ENCODE measurements around the gene ADGRG1. TPM values are rescaled to one million over a fixed set of nuclear protein-coding genes. Genes with fewer than 3 reads are reported as not detected.

ADGRG1 gene
- total RNA-seq, 4 donors from 2014 or later = 40.0 to 55.3 (median 45.7) TPM

DNA sequence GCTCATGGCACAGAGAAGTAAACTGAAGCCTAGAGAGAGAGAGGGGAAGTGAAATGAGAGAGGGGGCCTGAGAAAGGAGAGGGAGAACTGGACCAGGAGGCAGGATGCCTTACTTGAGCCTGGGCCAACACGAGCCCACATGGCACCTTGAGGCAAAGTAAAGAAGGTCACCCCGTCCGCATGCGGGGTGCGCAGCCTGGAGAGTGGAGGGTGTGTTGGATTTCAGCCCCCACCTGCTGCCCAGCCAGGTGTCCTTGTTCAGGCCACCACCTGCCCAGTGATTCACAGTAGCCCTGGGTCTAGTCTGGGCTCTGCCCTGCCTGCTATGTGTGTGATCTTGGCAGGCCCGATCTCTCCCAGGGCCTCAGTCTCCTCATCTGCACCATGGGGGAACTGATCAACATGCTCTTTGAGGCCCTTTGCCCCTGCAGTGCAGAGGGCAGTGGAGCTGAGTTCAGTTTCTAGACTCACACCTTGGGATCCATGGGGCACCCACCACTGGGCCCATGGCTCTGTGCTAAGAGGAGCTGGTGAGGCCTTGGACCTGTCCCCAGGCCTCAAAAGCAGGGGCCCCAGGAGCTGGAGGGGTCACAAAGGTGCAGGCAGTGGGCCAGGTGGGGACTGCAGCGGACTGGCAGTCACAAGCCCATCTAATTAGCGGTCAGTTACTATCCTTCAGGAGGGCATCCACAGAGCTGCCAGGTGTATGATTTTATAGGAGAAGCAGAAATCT lies 56.4 kb downstream of the ADGRG1 start:
- DNase-seq = no peak
- in situ Hi-C loops (cut with MboI; ENCODE audit: low pct_ligation_motif_present in 1 of 4, low pct_unique_long_range_greater_than_20kb in 1 of 4, low sequenced_read_pairs in 3 of 4) (no loop called here), intact Hi-C loops (cut with DNase I; ENCODE audit: low total_unique reads) (no loop called here)
- Histone ChIP-seq H3K27ac (no peak overlapping the region), H3K9me3 (no peaks in the 10 kb centered on the region), H3K4me3 (no peak overlapping the region), H3K4me1 (no peaks in the 10 kb centered on the region), H3K36me3 (no peaks in the 10 kb centered on the region), H3K27me3 (no peaks in the 10 kb centered on the region)
- TF ChIP-seq POLR2A (IDR thresholded peaks at IDR 0.05) (no peak), EP300 (IDR thresholded peaks at IDR 0.05; ENCODE audit: low read depth) (no peak), POLR2AphosphoS5 (IDR thresholded peaks at IDR 0.05) (no peak)
- TF ChIP-seq, protein P1, sequence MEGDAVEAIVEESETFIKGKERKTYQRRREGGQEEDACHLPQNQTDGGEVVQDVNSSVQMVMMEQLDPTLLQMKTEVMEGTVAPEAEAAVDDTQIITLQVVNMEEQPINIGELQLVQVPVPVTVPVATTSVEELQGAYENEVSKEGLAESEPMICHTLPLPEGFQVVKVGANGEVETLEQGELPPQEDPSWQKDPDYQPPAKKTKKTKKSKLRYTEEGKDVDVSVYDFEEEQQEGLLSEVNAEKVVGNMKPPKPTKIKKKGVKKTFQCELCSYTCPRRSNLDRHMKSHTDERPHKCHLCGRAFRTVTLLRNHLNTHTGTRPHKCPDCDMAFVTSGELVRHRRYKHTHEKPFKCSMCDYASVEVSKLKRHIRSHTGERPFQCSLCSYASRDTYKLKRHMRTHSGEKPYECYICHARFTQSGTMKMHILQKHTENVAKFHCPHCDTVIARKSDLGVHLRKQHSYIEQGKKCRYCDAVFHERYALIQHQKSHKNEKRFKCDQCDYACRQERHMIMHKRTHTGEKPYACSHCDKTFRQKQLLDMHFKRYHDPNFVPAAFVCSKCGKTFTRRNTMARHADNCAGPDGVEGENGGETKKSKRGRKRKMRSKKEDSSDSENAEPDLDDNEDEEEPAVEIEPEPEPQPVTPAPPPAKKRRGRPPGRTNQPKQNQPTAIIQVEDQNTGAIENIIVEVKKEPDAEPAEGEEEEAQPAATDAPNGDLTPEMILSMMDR (IDR thresholded peaks at IDR 0.05) = no peak
- WGBS, 2 donors (ENCODE audit: low coverage in 1 of 2) = 97 to 100% methylated on average over 1 to 8 of the region's 8 CpGs

DNA sequence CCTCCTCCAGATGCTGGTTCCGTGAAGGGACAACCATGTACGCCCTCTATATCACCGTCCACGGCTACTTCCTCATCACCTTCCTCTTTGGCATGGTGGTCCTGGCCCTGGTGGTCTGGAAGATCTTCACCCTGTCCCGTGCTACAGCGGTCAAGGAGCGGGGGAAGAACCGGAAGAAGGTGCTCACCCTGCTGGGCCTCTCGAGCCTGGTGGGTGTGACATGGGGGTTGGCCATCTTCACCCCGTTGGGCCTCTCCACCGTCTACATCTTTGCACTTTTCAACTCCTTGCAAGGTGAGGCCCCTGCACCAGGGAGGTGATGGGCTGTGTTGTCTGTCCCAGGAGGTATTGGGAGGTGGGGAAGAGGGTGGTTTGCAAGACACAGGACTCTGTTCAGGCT lies 57.2 kb downstream of the ADGRG1 start:
- no peaks in the 10 kb centered on the region for H3K36me3 ChIP-seq
- intact Hi-C loops (cut with DNase I; ENCODE audit: low total_unique reads) = no loop called here
- H3K27me3 ChIP-seq = no peaks in the 10 kb centered on the region
- H3K9me3 ChIP-seq = no peaks in the 10 kb centered on the region
- WGBS, 2 donors (ENCODE audit: low coverage in 1 of 2) = 92% methylated on average over 9 of the region's 11 CpGs; no CpG with 5 or more reads in 1 of the 2 donors
- no peak for DNase-seq
- in situ Hi-C loops (cut with MboI; ENCODE audit: low pct_ligation_motif_present in 1 of 4, low pct_unique_long_range_greater_than_20kb in 1 of 4, low sequenced_read_pairs in 3 of 4) = no loop called here
- no peak overlapping the region for H3K4me3 ChIP-seq
- H3K27ac ChIP-seq = no peak overlapping the region
- TF ChIP-seq EP300 (IDR thresholded peaks at IDR 0.05; ENCODE audit: low read depth) (no peak), POLR2AphosphoS5 (IDR thresholded peaks at IDR 0.05) (no peak), POLR2A (IDR thresholded peaks at IDR 0.05) (no peak)
- TF ChIP-seq, protein P1 (IDR thresholded peaks at IDR 0.05) = no peak
- H3K4me1 ChIP-seq = no peaks in the 10 kb centered on the region

DNA sequence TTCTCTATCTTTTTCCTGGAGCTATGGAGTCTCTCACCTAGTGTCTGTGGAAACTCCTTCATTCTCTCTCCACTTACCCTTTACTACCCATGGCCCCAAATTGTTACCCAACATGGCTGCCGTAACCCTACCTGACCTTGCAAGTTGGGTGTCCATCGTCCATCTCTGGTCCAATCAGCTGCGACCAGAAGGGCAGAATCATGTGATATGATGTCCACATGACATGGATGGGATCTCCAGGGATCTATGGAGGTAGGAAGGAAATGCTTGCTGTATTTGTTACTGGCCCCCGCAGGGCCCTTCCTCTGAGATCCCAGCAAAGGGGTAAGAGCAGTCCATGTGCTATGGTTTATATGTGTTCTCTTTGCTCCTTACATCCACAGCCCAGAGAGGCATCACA lies 58.1 kb downstream of the ADGRG1 start:
- 46 to 88% methylated on average over 2 to 4 of the region's 4 CpGs for WGBS, 2 donors (ENCODE audit: low coverage in 1 of 2)
- H3K27me3 ChIP-seq = no peaks in the 10 kb centered on the region
- in situ Hi-C loops (cut with MboI; ENCODE audit: low pct_ligation_motif_present in 1 of 4, low pct_unique_long_range_greater_than_20kb in 1 of 4, low sequenced_read_pairs in 3 of 4) (no loop called here), intact Hi-C loops (cut with DNase I; ENCODE audit: low total_unique reads) (no loop called here)
- H3K36me3 ChIP-seq = no peaks in the 10 kb centered on the region
- TF ChIP-seq, protein P1 (IDR thresholded peaks at IDR 0.05) = no peak
- no peak for TF ChIP-seq POLR2A (IDR thresholded peaks at IDR 0.05)
- H3K4me1 ChIP-seq = no peaks in the 10 kb centered on the region
- H3K9me3 ChIP-seq = no peaks in the 10 kb centered on the region
- H3K27ac ChIP-seq = no peak overlapping the region
- no peak for DNase-seq
- no peak overlapping the region for H3K4me3 ChIP-seq

DNA sequence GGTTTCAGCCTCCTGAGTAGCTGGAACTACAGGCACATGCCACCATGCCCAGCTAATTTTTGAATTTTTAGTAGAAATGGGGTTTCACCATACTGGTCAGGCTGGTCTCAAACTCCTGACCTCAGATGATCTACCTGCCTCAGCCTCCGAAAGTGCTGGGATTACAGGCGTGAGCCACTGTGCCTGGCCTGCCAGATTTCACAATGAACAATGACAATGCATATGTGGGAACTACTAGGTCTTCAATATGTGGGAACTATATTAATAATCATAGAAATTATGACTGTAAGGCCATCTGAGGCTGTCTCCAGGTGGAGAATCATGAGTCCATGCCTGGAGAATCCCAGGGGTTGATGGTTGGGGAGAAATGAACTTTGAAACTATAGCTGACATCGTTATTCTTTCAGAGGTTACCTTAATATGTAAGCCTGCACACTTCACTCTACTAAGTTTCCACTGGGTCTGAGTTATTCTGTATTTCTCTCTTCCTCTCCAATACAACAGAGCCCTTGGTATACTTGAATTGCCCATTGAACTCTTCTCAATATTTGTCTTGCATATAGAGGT lies 59.0 kb downstream of the ADGRG1 start:
- DNase-seq = no peak
- TF ChIP-seq, protein P1 (IDR thresholded peaks at IDR 0.05) = no peak
- no peak for TF ChIP-seq EP300 (IDR thresholded peaks at IDR 0.05; ENCODE audit: low read depth)
- TF ChIP-seq POLR2A (IDR thresholded peaks at IDR 0.05) = no peak
- TF ChIP-seq POLR2AphosphoS5 (IDR thresholded peaks at IDR 0.05) = no peak
- 79 to 80% methylated on average over 3 of the region's 3 CpGs for WGBS, 2 donors (ENCODE audit: low coverage in 1 of 2)
- no peaks in the 10 kb centered on the region for H3K4me1 ChIP-seq
- no peak overlapping the region for H3K27ac ChIP-seq
- intact Hi-C loops (cut with DNase I; ENCODE audit: low total_unique reads) (no loop called here), in situ Hi-C loops (cut with MboI; ENCODE audit: low pct_ligation_motif_present in 1 of 4, low pct_unique_long_range_greater_than_20kb in 1 of 4, low sequenced_read_pairs in 3 of 4) (no loop called here)
- H3K9me3 ChIP-seq = no peaks in the 10 kb centered on the region
- H3K27me3 ChIP-seq = no peaks in the 10 kb centered on the region
- H3K36me3 ChIP-seq = no peaks in the 10 kb centered on the region
- no peak overlapping the region for H3K4me3 ChIP-seq

All from transverse colon (tissue), 4 donors.